CD4-positive, alpha-beta T cell treated with Interleukin-10 for 1 hour (primary cell): ENCODE measurements around the gene CCNC.

ENCODE experiments used
- DNase-seq: peaks from one replicate; pipeline ENCODE4 v3.0.0-alpha.2; 2020

Gene CCNC

GRCh38 chr6:99543968-99544367 lies 24.5 kb downstream of the CCNC start:
- DNase-seq: no peak

DNA sequence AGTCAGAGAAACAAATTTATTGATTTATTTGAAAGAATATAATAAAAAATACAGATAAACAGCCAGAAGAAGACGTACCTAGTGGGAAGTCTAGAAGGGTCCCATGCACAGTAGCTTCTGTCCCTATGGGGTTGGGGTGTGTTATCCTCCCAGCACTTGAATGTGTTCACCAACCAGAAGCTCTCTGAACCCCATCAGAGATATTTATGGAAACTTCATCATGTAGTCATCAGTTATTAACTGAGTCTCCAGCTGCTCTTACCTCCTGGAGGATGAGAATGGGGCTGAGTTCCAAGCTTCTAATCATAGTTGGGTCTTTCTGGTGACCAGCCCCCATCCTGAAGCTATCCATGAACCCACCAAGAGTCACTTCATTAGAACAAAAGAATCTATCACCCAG lies 37.8 kb downstream of the CCNC start:
- DNase-seq: no peak

DNA sequence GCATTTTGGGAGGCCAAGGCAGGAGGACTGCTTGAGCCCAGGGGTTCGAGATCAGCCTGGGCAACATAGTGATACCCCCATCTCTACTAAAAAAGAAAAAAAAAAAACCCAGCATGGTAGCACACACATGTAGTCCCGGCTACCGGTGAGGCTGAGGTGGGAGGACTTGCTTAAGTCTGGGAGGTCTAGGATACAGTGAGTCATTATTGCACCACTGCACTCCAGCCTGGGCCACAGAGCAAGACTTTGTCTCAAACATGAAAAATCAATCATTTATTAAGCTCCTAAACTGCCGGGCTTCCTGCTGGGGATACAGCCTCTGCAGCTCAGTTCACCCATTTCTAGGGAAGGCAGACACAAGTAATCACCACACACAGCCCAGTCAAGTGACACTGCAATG lies 45.9 kb downstream of the CCNC start:
- no peak for DNase-seq

GRCh38 chr6:99521633-99522151 lies 46.8 kb downstream of the CCNC start:
- DNase-seq: no peak

DNA sequence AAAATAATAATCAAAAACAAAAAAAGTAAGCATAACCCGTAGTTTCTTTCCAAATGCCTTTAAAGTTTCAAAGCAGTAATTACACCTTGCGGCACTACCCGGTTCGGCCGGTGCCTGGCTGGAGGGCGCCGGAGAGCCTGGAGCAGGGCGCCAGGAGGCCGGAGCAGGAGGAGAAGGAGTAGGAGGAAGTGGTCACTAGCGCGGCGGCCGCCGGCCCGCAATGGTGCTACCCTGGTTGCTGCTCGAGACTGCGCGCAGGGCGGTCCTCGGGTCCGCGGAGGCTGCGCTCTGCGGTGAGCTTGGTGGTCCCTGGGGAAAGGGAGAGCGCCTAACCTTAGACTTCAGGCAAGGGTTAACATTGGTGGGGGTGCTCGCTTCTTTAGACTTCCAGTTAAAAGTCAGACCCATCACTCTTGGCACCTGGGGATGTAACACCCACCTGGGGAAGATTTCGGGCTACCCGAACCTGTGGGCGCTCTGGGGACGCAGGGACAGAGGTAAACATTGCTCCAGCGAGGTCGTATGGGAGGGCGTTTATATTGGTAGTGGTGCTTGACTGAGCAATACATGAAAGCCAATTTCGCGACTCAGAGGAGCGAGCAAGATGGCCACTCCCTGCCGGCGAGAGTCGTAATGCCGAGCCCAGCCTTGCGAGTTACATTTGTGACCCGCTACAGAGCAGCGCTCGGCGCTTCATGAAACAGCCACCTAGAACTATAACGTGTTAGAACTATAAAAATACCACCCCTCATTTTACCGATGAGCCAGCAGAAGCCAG lies 47.4 kb downstream of the CCNC start:
- peak; percentile 67 for DNase-seq

DNA sequence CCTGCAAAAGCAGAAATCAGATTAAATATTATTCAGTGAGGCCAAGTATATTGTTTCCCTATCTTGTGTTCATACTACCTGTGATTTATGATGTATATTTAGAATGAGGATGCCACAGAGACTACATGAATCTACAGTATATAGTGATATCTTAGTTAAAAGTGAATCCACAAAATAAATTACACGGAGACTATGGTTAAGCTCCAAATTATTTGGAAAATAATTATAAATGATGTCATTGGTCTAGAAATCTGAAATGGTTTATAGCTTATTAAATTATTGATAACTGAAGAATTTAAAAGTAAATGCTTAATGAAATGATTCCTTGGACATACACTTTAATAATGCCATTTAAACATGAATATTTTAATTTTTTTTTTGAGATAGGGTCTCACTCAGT lies 49.0 kb downstream of the CCNC start:
- no peak for DNase-seq

GRCh38 chr6:99514089-99514488 lies 54.4 kb downstream of the CCNC start:
- DNase-seq: no peak

DNA sequence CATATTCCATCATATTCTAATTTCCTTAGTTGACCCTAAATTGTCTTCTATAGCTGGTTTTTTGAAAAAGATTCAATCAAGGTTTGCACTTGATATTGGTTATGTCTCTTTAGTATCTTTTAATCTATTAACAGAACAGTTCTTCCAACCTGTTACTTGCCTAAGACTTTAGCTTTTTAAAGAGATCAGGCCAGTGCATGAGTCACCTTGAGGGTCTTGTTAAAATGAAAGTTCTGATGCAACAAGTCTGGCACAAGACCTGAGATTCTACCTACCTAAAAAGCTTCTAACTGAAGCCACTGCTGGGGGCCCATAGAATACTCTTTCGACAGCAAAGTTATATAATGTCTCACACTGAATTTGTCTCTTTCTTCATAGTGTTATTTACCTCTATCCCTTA lies 56.4 kb downstream of the CCNC start:
- DNase-seq: no peak

DNA sequence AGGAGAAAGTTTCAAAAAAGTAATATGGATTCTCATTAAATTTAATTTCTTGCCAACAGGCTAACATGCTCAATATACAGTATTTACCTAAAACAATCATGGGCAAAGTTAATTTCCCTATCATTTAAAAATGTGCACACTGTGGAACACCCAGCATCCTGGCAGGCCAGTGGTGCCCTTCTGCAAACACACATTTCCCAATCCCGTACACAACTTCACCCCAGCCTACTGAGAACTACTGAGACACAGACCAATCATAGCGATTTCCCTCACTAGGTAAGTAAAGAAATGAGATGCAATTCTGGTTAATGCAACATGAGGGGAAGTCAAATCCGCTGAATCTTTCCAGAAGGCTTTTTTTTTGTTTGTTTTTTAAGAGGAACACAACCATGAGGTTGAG lies 60.8 kb downstream of the CCNC start:
- DNase-seq: no peak

DNA sequence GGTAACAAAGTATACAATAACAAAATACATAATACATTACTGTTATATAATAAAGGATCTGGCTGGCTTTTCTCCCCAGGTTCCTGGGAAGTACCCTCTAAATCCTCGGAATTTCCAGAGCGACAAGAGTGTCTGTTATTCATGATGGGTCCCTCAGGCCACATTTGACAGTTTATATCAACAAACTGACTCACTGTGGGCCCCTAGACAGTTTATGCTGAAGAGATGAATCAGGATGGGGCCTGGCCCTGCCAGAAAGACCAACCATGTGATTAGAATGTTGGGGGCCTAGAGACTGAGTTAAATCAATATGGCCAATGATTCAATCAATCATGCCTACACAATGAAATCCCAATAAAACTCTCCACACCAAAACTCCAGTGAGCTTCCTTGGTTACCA lies 66.7 kb downstream of the CCNC start:
- no peak for DNase-seq

GRCh38 chr6:99498421-99498820 lies 70.0 kb downstream of the CCNC start:
- DNase-seq: no peak

DNA sequence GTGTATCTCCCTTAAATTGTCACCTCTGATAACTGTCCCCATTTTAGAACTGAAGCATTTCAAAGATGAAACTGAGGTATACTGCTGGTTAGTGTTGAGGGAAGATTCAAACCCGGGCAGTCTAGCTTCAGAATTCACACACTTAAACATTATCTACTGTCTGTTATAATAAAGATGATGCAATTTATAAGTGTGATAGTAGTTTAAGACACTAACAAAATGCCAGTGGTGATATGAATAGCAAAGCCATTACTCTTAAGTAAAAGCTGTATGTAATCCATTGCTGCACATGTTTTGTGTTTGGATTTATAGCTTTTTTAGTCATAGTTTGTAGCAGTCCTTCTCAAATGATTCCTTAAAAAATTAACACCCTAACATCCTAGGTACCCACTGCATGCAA lies 73.0 kb downstream of the CCNC start:
- no peak for DNase-seq
